Uterus (tissue), 2 donors: Measurements from ENCODE around the gene ZNF831.

Experiments
- CTCF ChIP-seq, 4 experiments: fragments of 200-600 bp in 2 of 4; fragments of 450-650 bp in 2 of 4; sonication (generic) in 2 of 4; IDR thresholded peaks; one replicate each; pipeline ENCODE4 v1.5.1; 2016 to 2019; ENCODE audit warnings: antibody characterized with exemption in 4 of 4, mild to moderate bottlenecking in 2 of 4, moderate library complexity in 1 of 4
- POLR2A ChIP-seq, 2 donors: fragments of 450-650 bp; IDR thresholded peaks; one replicate each; pipeline ENCODE4 v1.6.1; 2016; ENCODE audit warnings: antibody characterized with exemption in 2 of 2, mild to moderate bottlenecking in 1 of 2, moderate library complexity in 1 of 2

- no peak for TF ChIP-seq POLR2A (IDR thresholded peaks at IDR 0.05)
- no peak for TF ChIP-seq CTCF (IDR thresholded peaks at IDR 0.05)
Measured at GRCh38 chr20:59123011-59123677, 40.5 kb upstream of the ZNF831 start.
